T-helper 2 cell (primary cell): ENCODE results near the gene STX3.
A peak's percentile ranks its signal among the peaks of the same experiment; 100 is the strongest.

Source experiments
- DNase-seq, 5 experiments: peaks; one replicate each; pipeline versions ENCODE4 v3.0.0 to v3.0.0-alpha.2; 2012 to 2022
- total RNA-seq, 2 donors: gene quantifications; one replicate each; lab custom pipeline; 2026; lab: John Stamatoyannopoulos, UW

The STX3 gene
- total RNA-seq, result 8.3 to 15.6 reads per million in 2 donors

- DNase-seq, result peak; percentile 49 to 66 (median 63)
Measured at GRCh38 chr11:59754859-59755700, at the start of gene STX3. TSS of gene STX3 (plus strand) at chr11:59755376. CDS start at chr11:59755606, 230 bp downstream.

GRCh38 chr11:59706518-59707285 lies 48.5 kb upstream of the STX3 start:
- DNase-seq, result peak in 1 of 5 experiments; percentile 10

GRCh38 chr11:59707371-59707770 lies 47.8 kb upstream of the STX3 start:
- DNase-seq, result no peak

GRCh38 chr11:59708537-59708936 lies 46.6 kb upstream of the STX3 start:
- DNase-seq, result no peak

DNA sequence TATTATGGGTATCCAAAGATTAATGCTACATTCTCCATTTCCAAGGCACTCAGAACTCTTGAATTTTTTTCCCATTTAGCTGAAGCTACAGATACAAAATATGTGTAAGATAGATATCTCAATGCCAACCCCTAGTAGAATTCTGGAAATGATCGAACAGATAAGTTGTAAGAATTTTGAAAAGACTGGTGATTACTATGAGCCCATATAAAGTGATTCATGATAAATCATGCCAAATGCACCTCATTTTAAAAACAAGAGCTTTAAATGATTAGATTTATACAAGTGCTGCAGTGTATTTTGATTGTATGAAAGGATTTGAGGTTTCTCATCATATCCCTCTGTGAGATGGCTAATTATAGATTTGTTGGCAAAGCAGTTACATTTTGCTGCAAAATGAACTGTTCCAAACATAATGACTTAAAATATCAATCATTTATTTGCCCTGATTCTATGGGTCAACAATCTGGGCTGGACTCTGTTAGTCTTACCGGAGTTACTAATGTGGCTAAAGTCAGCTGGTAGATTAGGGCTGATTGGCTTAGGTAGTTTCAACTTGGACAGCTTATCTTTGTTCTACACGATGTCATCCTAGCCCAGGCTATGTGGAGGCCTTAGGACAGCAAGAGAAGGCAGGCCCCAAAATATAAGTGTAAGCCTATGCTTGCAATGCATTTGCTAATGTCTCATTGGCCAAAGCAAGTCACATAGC lies 44.9 kb upstream of the STX3 start:
- DNase-seq, result no peak

GRCh38 chr11:59713745-59714144 lies 41.4 kb upstream of the STX3 start, which contains the start of gene OR10V1:
TSS of gene OR10V1 (minus strand) at chr11:59713845. CDS start at chr11:59713845, 0 bp downstream.
- no peak for DNase-seq

DNA sequence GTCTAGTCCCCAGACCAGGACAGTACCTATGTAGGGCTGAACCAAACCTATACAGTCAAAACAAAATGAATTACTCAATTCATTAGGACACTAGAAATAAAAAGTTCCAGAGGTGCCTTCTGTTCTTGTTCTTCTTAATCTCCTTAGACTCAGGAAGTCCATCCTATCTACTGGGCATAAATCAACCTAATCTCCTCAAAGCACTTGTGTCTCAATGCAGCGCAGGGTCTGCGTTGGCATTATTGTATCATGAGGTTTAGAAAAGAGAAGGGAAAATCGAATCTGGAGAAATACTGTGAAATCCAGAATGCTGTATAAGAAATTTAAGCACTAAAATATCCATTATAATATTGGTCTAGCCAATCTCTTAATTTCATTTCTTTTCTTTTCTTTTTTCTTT lies 39.1 kb upstream of the STX3 start:
- no peak for DNase-seq

DNA sequence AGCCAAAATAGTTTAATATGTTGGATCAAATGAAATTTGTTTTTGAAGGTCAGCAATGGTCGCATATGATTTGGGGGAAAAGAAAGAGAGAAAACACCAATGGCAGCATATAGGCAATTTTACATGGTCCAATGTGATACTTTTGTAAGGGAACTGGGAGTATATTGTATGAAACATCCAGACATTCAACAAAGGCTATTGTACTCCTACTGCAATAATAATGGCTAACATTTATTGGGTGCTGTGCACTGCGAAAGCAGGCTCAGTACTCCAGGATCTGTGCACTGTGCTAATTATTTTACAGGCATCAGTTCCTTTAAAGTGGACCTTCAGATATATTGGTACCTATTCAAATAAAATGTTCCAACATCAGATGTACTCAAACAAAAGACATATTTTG lies 35.6 kb upstream of the STX3 start:
- no peak for DNase-seq

GRCh38 chr11:59724066-59724465 lies 31.1 kb upstream of the STX3 start:
- no peak for DNase-seq

GRCh38 chr11:59727426-59727825 lies 27.8 kb upstream of the STX3 start:
- DNase-seq, result no peak

- DNase-seq, result no peak
Measured at GRCh38 chr11:59728154-59728553, 27.0 kb upstream of the STX3 start.

GRCh38 chr11:59728913-59729312 lies 26.3 kb upstream of the STX3 start:
- DNase-seq, result peak in 1 of 5 experiments; percentile 58

GRCh38 chr11:59729834-59730233 lies 25.3 kb upstream of the STX3 start:
- no peak for DNase-seq

GRCh38 chr11:59730896-59731565 lies 24.1 kb upstream of the STX3 start:
- no peak for DNase-seq

DNA sequence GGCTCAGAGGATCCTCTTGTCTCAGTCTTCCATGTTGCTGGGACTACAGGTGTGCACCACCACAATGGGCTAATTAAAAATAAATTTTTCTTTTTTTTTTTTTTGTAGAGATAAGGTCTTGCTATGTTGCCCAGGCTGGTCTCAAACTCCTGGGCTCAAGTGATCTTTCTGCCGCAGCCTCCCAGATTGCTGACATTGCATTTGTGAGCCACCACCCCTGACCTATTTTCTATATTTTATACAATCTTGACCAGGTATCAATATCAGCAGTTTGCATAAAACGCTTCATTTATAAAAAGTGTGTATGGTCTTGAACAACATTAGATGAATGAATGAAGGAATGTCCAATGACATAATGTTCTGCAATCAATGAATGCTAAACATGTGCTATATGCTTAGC lies 9.1 kb upstream of the STX3 start:
- DNase-seq, result no peak

GRCh38 chr11:59753650-59754493 lies 1.3 kb upstream of the STX3 start:
- DNase-seq, result peak; percentile 61 to 75 (median 72)

DNA sequence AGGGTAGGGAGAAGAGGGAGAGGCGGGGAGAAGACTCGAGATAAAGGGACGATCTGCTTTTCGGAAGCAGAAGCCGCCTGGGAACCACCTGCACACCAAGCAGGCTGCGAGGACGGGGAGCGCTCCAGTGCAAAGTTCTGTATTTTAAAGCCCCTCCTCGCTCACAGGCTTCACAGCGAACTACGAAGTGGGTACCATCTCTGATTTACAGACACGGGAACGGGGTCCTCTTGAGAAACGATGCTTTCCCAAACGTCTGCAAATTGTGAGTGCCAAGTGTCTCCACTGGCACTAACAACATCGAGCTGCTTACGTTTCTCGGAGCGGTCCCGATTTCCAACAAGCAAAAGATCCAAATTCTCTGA lies 700 bp upstream of the STX3 start:
- DNase-seq, result peak in 1 of 5 experiments; percentile 31

- peak in 4 of 5 experiments; percentile 7 to 38 (median 22) for DNase-seq
Measured at GRCh38 chr11:59755701-59756557, 753 bp downstream of the STX3 start.

DNA sequence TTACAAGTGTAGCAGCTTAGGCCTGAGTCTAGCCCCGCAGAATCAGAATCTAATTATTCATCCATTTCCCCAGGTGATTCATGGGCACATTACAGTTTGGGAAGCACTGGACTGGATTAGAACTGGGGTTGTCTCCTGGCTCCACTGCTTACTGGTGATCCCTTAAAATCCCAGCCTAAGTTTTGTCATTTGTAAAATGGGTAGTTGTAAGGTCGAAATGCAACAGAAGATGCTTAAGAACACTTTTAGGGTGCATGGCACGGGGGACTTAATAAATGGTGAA lies 1.3 kb downstream of the STX3 start:
- no peak for DNase-seq

- DNase-seq, result no peak
Measured at GRCh38 chr11:59756845-59757244, 1.7 kb downstream of the STX3 start.
